ACC112 (cell line): ENCODE results near the gene SERPINB6.
"Not testable (repeated sequence)": the region's sequence is repeated elsewhere in the genome, so short reads cannot be mapped to it uniquely, and the experiment has no call there.

ENCODE experiments used
- H2AFZ ChIP-seq: fragments of 200-600 bp; sonication (generic); one replicate; pipeline ENCODE4 v1.6.0; 2017; ENCODE audit warnings: antibody characterized with exemption, low read length; ENCODE audit not compliant: unreplicated experiment
- H3K27ac ChIP-seq: fragments of 200-600 bp; sonication (generic); 2 replicates; pipeline ENCODE4 v1.5.1; 2014; ENCODE audit warnings: low read depth, mild to moderate bottlenecking, antibody characterized with exemption, low read length, moderate library complexity
- H3K27me3 ChIP-seq: fragments of 200-600 bp; sonication (generic); 2 replicates; pipeline ENCODE4 v1.6.1; 2014; ENCODE audit warnings: mild to moderate bottlenecking, antibody characterized with exemption, low read length, moderate library complexity, mixed read lengths; ENCODE audit not compliant: insufficient read depth
- H3K36me3 ChIP-seq: fragments of 200-600 bp; sonication (generic); 2 replicates; pipeline ENCODE4 v1.6.1; 2016; ENCODE audit warnings: mild to moderate bottlenecking, antibody characterized with exemption, low read length, moderate library complexity, mixed read lengths; ENCODE audit not compliant: insufficient read depth
- H3K4me1 ChIP-seq: fragments of 200-600 bp; sonication (generic); one replicate; pipeline ENCODE4 v1.6.1; 2016; ENCODE audit warnings: low read length, mixed read lengths; ENCODE audit not compliant: insufficient read depth, unreplicated experiment, control insufficient read depth
- H3K4me3 ChIP-seq: fragments of 200-600 bp; sonication (generic); 2 replicates; pipeline ENCODE4 v1.5.1; 2014; ENCODE audit warnings: mild to moderate bottlenecking, low read depth, low read length
- H3K79me2 ChIP-seq: fragments of 200-600 bp; sonication (generic); one replicate; pipeline ENCODE4 v1.6.0; 2016; ENCODE audit warnings: low read length; ENCODE audit not compliant: control insufficient read depth, unreplicated experiment, insufficient read depth

SERPINB6 gene

GRCh38 chr6:2999618-3000557 lies 28.5 kb upstream of the SERPINB6 start, which contains the start of gene NQO2:
NQO2 (plus strand) TSS chr6:2999894; CDS start chr6:3006553, 6,659 bp downstream.
- Histone ChIP-seq H2AFZ (peak within 1 kb of the TSS; percentile 74), H3K4me3 (peak within 1 kb of the TSS; percentile 98), H3K27ac (peak within 1 kb of the TSS; percentile 76)

GRCh38 chr6:2998998-2999617 lies 27.7 kb upstream of the SERPINB6 start:
- H3K79me2 ChIP-seq = peaks cover 5% of the 10 kb centered on the region
- H2AFZ ChIP-seq = peak overlapping the region; percentile 63
- H3K27ac ChIP-seq = peak overlapping the region; percentile 71

More at GRCh38 chr6:2999618-3000557, 28.5 kb upstream of the SERPINB6 start, which contains the start of gene NQO2:
- Histone ChIP-seq H3K4me1 (peaks cover 8% of the 10 kb centered on the region), H3K79me2 (peaks cover 5% of the 10 kb centered on the region), H3K36me3 (peaks cover 4% of the 10 kb centered on the region; the same call in 1 of the 2 replicates), H3K27me3 (no peaks in the 10 kb centered on the region)

DNA sequence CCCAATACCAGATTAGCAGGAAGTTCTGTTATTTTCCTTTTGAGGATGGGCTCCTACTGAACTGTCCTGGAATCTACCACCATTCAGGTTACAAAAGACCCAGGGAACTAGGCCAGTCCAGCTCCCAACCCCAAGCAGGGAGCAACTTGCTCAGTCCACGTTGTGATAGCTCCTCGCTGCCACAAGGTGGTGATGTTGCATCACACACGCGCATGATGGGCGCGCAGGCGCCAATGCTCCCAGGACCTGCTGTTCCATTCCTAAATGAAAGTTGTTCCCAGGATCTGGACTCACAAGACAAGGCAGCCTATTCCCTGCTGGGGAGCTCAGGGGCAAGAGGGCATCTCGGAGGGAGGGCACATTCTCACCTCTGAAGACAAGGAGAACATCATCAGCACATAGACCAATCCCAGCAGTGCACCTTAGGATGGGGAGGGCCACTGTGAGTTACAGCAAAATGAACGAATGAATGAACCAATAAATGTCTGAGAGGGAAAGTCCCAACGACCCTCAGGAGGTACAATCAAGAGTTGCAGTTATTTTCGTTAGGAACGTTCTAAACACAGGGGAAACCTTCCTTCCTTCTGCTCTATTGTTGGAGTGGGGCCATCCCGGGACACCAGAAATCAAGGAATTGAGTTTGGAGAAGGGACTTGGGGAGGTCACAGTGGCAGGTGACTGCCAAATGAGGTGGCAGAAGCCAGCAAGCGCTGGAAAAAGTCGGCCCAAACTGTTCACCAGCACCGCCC lies 27.1 kb upstream of the SERPINB6 start:
- peak overlapping the region; percentile 71; the same call in 1 of the 2 replicates for H3K27ac ChIP-seq
- H3K4me3 ChIP-seq = peak overlapping the region; percentile 78
- peak overlapping the region; percentile 63 for H2AFZ ChIP-seq
- not testable (repeated sequence) for H3K36me3 ChIP-seq, H3K79me2 ChIP-seq, H3K4me1 ChIP-seq, H3K27me3 ChIP-seq

More at GRCh38 chr6:2998998-2999617, 27.7 kb upstream of the SERPINB6 start:
- Histone ChIP-seq H3K27me3 (no peaks in the 10 kb centered on the region), H3K36me3 (no peaks in the 10 kb centered on the region), H3K4me3 (peak overlapping the region; percentile 78), H3K4me1 (peaks cover 8% of the 10 kb centered on the region)

DNA sequence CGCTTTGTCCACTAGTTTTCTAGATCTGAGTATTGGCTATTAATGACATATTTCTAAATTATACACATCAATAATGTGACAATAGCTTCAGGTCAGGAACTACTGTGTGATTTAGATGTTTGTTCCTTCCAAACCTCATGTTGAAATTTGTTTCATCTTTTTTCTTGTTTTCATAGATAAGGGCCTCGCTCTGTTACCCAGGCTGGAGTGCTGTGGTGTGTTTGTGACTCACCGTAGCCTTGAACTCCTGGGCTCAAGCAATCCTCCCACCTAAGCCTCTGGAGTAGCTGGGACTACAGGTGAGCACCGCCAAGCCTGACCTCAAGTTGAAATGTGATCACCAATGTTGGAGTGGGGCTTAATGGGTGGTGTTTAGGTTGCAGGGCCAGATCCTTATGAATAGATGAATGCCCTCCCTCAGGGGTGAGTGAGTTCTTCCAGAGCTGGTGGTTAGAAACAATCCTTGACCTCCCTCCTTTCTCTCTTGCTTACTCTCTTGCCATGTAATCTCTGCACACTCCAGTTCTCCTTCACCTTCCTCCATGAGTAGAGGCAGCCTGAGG lies 22.5 kb upstream of the SERPINB6 start:
- Histone ChIP-seq H3K79me2 (no peaks in the 10 kb centered on the region), H3K27ac (no peak overlapping the region), H3K4me3 (no peak overlapping the region)

DNA sequence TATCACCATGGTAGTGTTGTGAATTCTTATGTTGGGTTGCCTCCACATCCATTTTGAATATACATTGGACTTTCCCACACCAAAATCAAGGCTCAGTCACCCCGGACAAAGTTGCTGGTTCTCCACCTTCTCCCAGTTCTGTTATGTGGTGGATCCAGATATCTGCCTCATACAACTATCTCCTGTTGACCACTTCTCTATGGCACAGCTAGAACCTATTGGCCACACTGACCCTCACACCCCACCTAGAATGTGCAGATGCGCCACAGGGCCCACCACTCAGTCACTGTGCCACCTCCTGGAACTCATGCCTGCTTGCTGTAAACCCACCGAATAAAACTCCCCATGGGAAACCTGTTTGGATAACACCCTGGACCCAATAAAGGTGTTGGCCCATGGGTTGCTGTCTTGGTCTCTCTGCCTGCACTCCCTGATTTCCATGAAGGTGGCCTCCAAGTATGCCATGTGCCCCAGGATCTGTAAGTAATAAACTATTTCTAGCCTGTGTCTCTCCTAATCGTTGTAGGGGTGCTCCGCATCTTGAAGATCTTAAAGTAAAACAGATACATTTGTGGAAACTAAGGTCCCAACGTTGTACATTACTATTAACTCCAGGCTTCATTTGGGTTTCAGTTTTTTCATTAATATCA lies 21.1 kb upstream of the SERPINB6 start:
- Histone ChIP-seq H3K4me3 (no peak overlapping the region), H3K27me3 (no peaks in the 10 kb centered on the region), H2AFZ (no peak overlapping the region), H3K79me2 (no peaks in the 10 kb centered on the region), H3K4me1 (peaks cover 7% of the 10 kb centered on the region), H3K36me3 (no peaks in the 10 kb centered on the region), H3K27ac (no peak overlapping the region)

More for the DNA sequence above, 22.5 kb upstream of the SERPINB6 start:
- no peaks in the 10 kb centered on the region for H3K27me3 ChIP-seq
- no peak overlapping the region for H2AFZ ChIP-seq
- no peaks in the 10 kb centered on the region for H3K36me3 ChIP-seq
- H3K4me1 ChIP-seq = no peaks in the 10 kb centered on the region

- no peaks in the 10 kb centered on the region for H3K79me2 ChIP-seq
- H2AFZ ChIP-seq = peak overlapping the region; percentile 64
- no peaks in the 10 kb centered on the region for H3K36me3 ChIP-seq
- peak overlapping the region; percentile 98 for H3K27ac ChIP-seq
- H3K4me1 ChIP-seq = peaks cover 21% of the 10 kb centered on the region
- H3K27me3 ChIP-seq = no peaks in the 10 kb centered on the region
- peak overlapping the region; percentile 80 for H3K4me3 ChIP-seq
Observed at GRCh38 chr6:2990932-2991506, 19.7 kb upstream of the SERPINB6 start.

GRCh38 chr6:2990248-2990931 lies 19.0 kb upstream of the SERPINB6 start:
- Histone ChIP-seq H3K27me3 (no peaks in the 10 kb centered on the region), H3K4me3 (peak overlapping the region; percentile 80), H3K36me3 (no peaks in the 10 kb centered on the region), H3K79me2 (no peaks in the 10 kb centered on the region), H3K27ac (peak overlapping the region; percentile 98), H2AFZ (peak overlapping the region; percentile 64), H3K4me1 (peaks cover 26% of the 10 kb centered on the region)

- Histone ChIP-seq H3K27ac (peak overlapping the region; percentile 98), H3K4me1 (peaks cover 26% of the 10 kb centered on the region), H3K79me2 (no peaks in the 10 kb centered on the region), H3K36me3 (no peaks in the 10 kb centered on the region), H3K27me3 (no peaks in the 10 kb centered on the region), H2AFZ (peak overlapping the region; percentile 53), H3K4me3 (peak overlapping the region; percentile 80)
Observed at GRCh38 chr6:2989332-2990247, 18.2 kb upstream of the SERPINB6 start.
